ENCODE measurements around the gene GPR142.

DNA sequence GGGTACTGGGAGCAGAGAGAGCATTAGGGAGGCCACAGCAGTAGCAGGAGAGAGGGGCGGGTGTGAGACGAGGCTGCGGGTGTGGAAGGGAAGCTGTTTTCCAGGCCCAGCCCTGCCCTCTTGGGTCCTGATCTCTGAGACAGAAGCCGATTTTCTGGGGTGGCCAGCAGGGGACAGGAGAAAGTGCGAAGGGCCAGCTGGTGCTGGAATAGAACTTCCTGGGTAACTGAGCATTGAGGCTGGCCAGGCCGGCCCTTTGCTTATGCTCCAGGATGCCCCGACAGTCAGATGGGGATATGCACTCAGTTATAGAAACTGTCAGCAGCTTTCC, 6.4 kb upstream of the GPR142 start:
- no peak for TF ChIP-seq POLR2A (IDR thresholded peaks at IDR 0.05; ENCODE audit: low read depth, low read length)
- TF ChIP-seq POLR2AphosphoS5 (IDR thresholded peaks at IDR 0.05; ENCODE audit: low read depth, low read length) = no peak

All from GM12892 (cell line).